GM23338 (cell line): ENCODE measurements around the gene IGF1. TPM values are rescaled to one million over a fixed set of nuclear protein-coding genes. Genes with fewer than 3 reads are reported as not detected.

ENCODE experiments used
- ATAC-seq: fragments of 200-7000 bp; cut with Tn5 transposase; 3 replicates; pipeline ENCODE4 v1.9.1; 2020
- DNase-seq: peaks from one replicate; pipeline ENCODE4 v3.0.0-alpha.2; 2015; ENCODE audit warnings: low spot score
- H2AFZ ChIP-seq: fragments of 200-600 bp; sonication (generic); 2 replicates; pipeline ENCODE4 v1.8.0; 2016; ENCODE audit warnings: antibody characterized with exemption, mild to moderate bottlenecking, moderate library complexity
- H3F3A ChIP-seq: fragments of 200-600 bp; sonication (generic); replicated peaks from 2 replicates; pipeline ENCODE4 v1.8.0; 2017; ENCODE audit warnings: antibody characterized with exemption, mixed run types, low read depth
- H3K27ac ChIP-seq: fragments of 200-600 bp; sonication (generic); 2 replicates; pipeline ENCODE4 v1.6.1; 2016; ENCODE audit warnings: low read depth
- H3K27me3 ChIP-seq: fragments of 200-600 bp; sonication (generic); 2 replicates; pipeline ENCODE4 v1.8.0; 2016; ENCODE audit warnings: mild to moderate bottlenecking, mixed run types, moderate library complexity; ENCODE audit not compliant: insufficient read depth
- H3K36me3 ChIP-seq: fragments of 200-600 bp; sonication (generic); 2 replicates; pipeline ENCODE4 v1.8.0; 2016; ENCODE audit warnings: mild to moderate bottlenecking; ENCODE audit not compliant: insufficient read depth
- H3K4me1 ChIP-seq: fragments of 200-600 bp; sonication (generic); 2 replicates; pipeline ENCODE4 v1.8.0; 2016; ENCODE audit warnings: mild to moderate bottlenecking, moderate library complexity; ENCODE audit not compliant: insufficient read depth
- H3K4me2 ChIP-seq: fragments of 200-600 bp; sonication (generic); 2 replicates; pipeline ENCODE4 v1.7.1; 2017; ENCODE audit warnings: mixed run types
- H3K4me3 ChIP-seq: fragments of 200-600 bp; sonication (generic); 2 replicates; pipeline ENCODE4 v1.6.1; 2016; ENCODE audit warnings: mixed run types
- H3K79me2 ChIP-seq: fragments of 200-600 bp; sonication (generic); replicated peaks from 2 replicates; pipeline ENCODE4 v1.8.0; 2017; ENCODE audit warnings: mild to moderate bottlenecking; ENCODE audit not compliant: insufficient read depth
- H3K9me2 ChIP-seq: fragments of 200-600 bp; sonication (generic); 2 replicates; pipeline ENCODE4 v1.8.0; 2017; ENCODE audit not compliant: insufficient read depth
- H4K20me1 ChIP-seq: fragments of 200-600 bp; sonication (generic); replicated peaks from 2 replicates; pipeline ENCODE4 v1.8.0; 2017; ENCODE audit warnings: mild to moderate bottlenecking; ENCODE audit not compliant: insufficient read depth
- H3K27ac Mint-ChIP-seq: 2 replicates; pipeline ENCODE4 v1.8.0; 2020; ENCODE audit warnings: inconsistent platforms, mild to moderate bottlenecking, moderate library complexity, mixed read lengths
- H3K27me3 Mint-ChIP-seq: 3 replicates; pipeline ENCODE4 v1.8.0; 2022; ENCODE audit warnings: low read depth, mild to moderate bottlenecking, moderate library complexity, mixed read lengths, inconsistent platforms; ENCODE audit not compliant: insufficient read depth, poor library complexity
- H3K36me3 Mint-ChIP-seq: 3 replicates; pipeline ENCODE4 v1.8.0; 2021; ENCODE audit warnings: low read depth, mild to moderate bottlenecking, inconsistent platforms, moderate library complexity, mixed read lengths
- H3K4me1 Mint-ChIP-seq: 3 replicates; pipeline ENCODE4 v1.8.0; 2020; ENCODE audit warnings: mild to moderate bottlenecking, inconsistent platforms, mixed read lengths
- H3K4me3 Mint-ChIP-seq: 3 replicates; pipeline ENCODE4 v1.8.0; 2021; ENCODE audit warnings: moderate library complexity, mild to moderate bottlenecking, inconsistent platforms, mixed read lengths
- H3K9me3 Mint-ChIP-seq: 3 replicates; pipeline ENCODE4 v1.8.0; 2020; ENCODE audit warnings: moderate library complexity, mild to moderate bottlenecking, inconsistent platforms, mixed read lengths
- CREB1 ChIP-seq: fragments of 250-450 bp; sonication (Bioruptor Pico); IDR thresholded peaks from 2 replicates; pipeline ENCODE4 v1.5.0; 2020; ENCODE audit warnings: low read depth, mild to moderate bottlenecking, moderate library complexity
- CTCF ChIP-seq, 2 experiments: fragments of 200-600 bp in 1 of 2; sonication (generic) in 1 of 2; conservative IDR thresholded peaks; 2 replicates each; pipeline versions ENCODE4 v1.5.1 to v1.6.1; 2016 to 2017; ENCODE audit warnings: antibody characterized with exemption in 2 of 2, low read depth in 2 of 2, mild to moderate bottlenecking in 2 of 2, moderate library complexity in 1 of 2
- ETS1 ChIP-seq: IDR thresholded peaks from 2 replicates; pipeline ENCODE4 v1.6.1; 2016; ENCODE audit warnings: antibody characterized with exemption
- EZH2 ChIP-seq: fragments of 200-600 bp; sonication (generic); IDR thresholded peaks from one replicate; pipeline ENCODE4 v1.8.0; 2017; ENCODE audit warnings: antibody characterized with exemption, mild to moderate bottlenecking, low read depth; ENCODE audit not compliant: unreplicated experiment
- EZH2phosphoT487 ChIP-seq: fragments of 200-600 bp; sonication (generic); IDR thresholded peaks from one replicate; pipeline ENCODE4 v1.8.1; 2018; ENCODE audit warnings: antibody characterized with exemption; ENCODE audit not compliant: unreplicated experiment
- JUNB ChIP-seq: IDR thresholded peaks from one replicate; pipeline ENCODE4 v1.6.1; 2016; ENCODE audit warnings: antibody characterized with exemption; ENCODE audit not compliant: unreplicated experiment
- NANOG ChIP-seq: IDR thresholded peaks from 2 replicates; pipeline ENCODE4 v1.6.1; 2016; ENCODE audit warnings: antibody characterized with exemption, borderline replicate concordance
- POLR2AphosphoS5 ChIP-seq: IDR thresholded peaks from 2 replicates; pipeline ENCODE4 v1.6.1; 2016; ENCODE audit warnings: antibody characterized with exemption, low read depth
- REST ChIP-seq: IDR thresholded peaks from one replicate; pipeline ENCODE4 v1.6.1; 2018; ENCODE audit warnings: antibody characterized with exemption; ENCODE audit not compliant: unreplicated experiment
- STAT1 ChIP-seq: IDR thresholded peaks from one replicate; pipeline ENCODE4 v1.6.1; 2016; ENCODE audit warnings: antibody characterized with exemption; ENCODE audit not compliant: unreplicated experiment
- ZNF114 ChIP-seq: fragments of 250-450 bp; sonication (Bioruptor Pico); IDR thresholded peaks from 2 replicates; pipeline ENCODE4 v1.5.0; 2020; ENCODE audit warnings: mild to moderate bottlenecking, moderate library complexity
- ZNF331 ChIP-seq: fragments of 250-450 bp; sonication (Bioruptor Pico); IDR thresholded peaks from 2 replicates; pipeline ENCODE4 v1.5.0; 2020; ENCODE audit warnings: low read depth, mild to moderate bottlenecking, moderate library complexity
- ZNF462 ChIP-seq: fragments of 250-450 bp; sonication (Bioruptor Pico); IDR thresholded peaks from 2 replicates; pipeline ENCODE4 v1.5.0; 2020; ENCODE audit warnings: mild to moderate bottlenecking, moderate library complexity
- polyA plus RNA-seq: library from polyadenylated mRNA; unstranded; fragments of >200 nt; fragmentation: Nextera tagmentation; extraction: Ambion mirVana; gene quantifications from 2 replicates; pipeline ENCODE4 v1.2.1, GENCODE V29; 2016
- total RNA-seq: library from RNA; depleted of rRNA; stranded (reverse); fragments of >200 nt; shearing (Covaris generic); gene quantifications from 2 replicates; pipeline ENCODE4 v1.2.3, GENCODE V29; 2014

Gene IGF1
- total and polyA plus RNA-seq, 2 experiments from 2014 or later: 0.29 TPM; not detected in 1

GRCh38 chr12:102462386-102462785, 18.0 kb downstream of the IGF1 start:
- no peaks in the 10 kb centered on the region for H3K27me3 Mint-ChIP-seq
- H3K27ac Mint-ChIP-seq: no peak overlapping the region
- no peaks in the 10 kb centered on the region for H3K36me3 Mint-ChIP-seq
- no peak overlapping the region for H3K4me3 ChIP-seq
- peaks cover 14% of the 10 kb centered on the region; the same call in 2 of the 3 replicates for H3K4me1 Mint-ChIP-seq
- no peaks in the 10 kb centered on the region for H4K20me1 ChIP-seq
- no peaks in the 10 kb centered on the region for H3K27me3 ChIP-seq
- H3K4me3 Mint-ChIP-seq: no peak overlapping the region
- ATAC-seq (no peak), DNase-seq (no peak)
- H3K79me2 ChIP-seq: no peaks in the 10 kb centered on the region
- H3K36me3 ChIP-seq: no peaks in the 10 kb centered on the region
- H3K9me3 Mint-ChIP-seq: no peaks in the 10 kb centered on the region
- H3K4me2 ChIP-seq: no peak overlapping the region
- H3K9me2 ChIP-seq: no peaks in the 10 kb centered on the region
- no peak overlapping the region for H3K27ac ChIP-seq
- no peak for TF ChIP-seq EZH2phosphoT487
- no peak for TF ChIP-seq POLR2AphosphoS5
- no peak for TF ChIP-seq CTCF (conservative IDR thresholded peaks at IDR 0.05; ENCODE audit: low read depth in 2 of 2)
- no peak for TF ChIP-seq ZNF114 (CRISPR knock-in tag)
- TF ChIP-seq EZH2: no peak
- TF ChIP-seq REST: no peak
- no peak for TF ChIP-seq ETS1
- no peak for TF ChIP-seq JUNB
- no peak for TF ChIP-seq STAT1
- no peak for TF ChIP-seq ZNF331 (CRISPR knock-in tag)
- TF ChIP-seq ZNF462: no peak
- no peak for TF ChIP-seq NANOG
- no peak for TF ChIP-seq CREB1
- peaks cover 10% of the 10 kb centered on the region; the same call in 1 of the 2 replicates for H3K4me1 ChIP-seq
- no peaks in the 10 kb centered on the region for H3F3A ChIP-seq
- H2AFZ ChIP-seq: no peak overlapping the region
